GM10847 (cell line): ENCODE results near the gene BLOC1S4.

ENCODE experiments used
- POLR2A ChIP-seq: IDR thresholded peaks from 2 replicates; pipeline ENCODE4 v1.6.1; 2011; ENCODE audit not compliant: insufficient read length; ENCODE audit errors: extremely low read depth

Gene BLOC1S4

GRCh38 chr4:6746721-6747293 lies 30.8 kb downstream of the BLOC1S4 start:
- TF ChIP-seq POLR2A = no peak

GRCh38 chr4:6747294-6748051 lies 31.5 kb downstream of the BLOC1S4 start:
- no peak for TF ChIP-seq POLR2A

- TF ChIP-seq POLR2A = no peak
Measured at GRCh38 chr4:6748286-6748685, 32.3 kb downstream of the BLOC1S4 start.

- TF ChIP-seq POLR2A = no peak
Measured at GRCh38 chr4:6749340-6750171, 33.6 kb downstream of the BLOC1S4 start.

- TF ChIP-seq POLR2A = no peak
Measured at GRCh38 chr4:6750286-6751221, 34.6 kb downstream of the BLOC1S4 start.

- no peak for TF ChIP-seq POLR2A
Measured at GRCh38 chr4:6751611-6752485, 35.9 kb downstream of the BLOC1S4 start.

- no peak for TF ChIP-seq POLR2A
Measured at GRCh38 chr4:6752486-6752829, 36.5 kb downstream of the BLOC1S4 start.

GRCh38 chr4:6753103-6753560 lies 37.2 kb downstream of the BLOC1S4 start:
- no peak for TF ChIP-seq POLR2A

- TF ChIP-seq POLR2A = no peak
Measured at GRCh38 chr4:6753891-6754290, 37.9 kb downstream of the BLOC1S4 start.

GRCh38 chr4:6754481-6755087 lies 38.6 kb downstream of the BLOC1S4 start:
- TF ChIP-seq POLR2A = no peak

- no peak for TF ChIP-seq POLR2A
Measured at GRCh38 chr4:6755088-6755753, 39.2 kb downstream of the BLOC1S4 start.

GRCh38 chr4:6758728-6759127 lies 42.8 kb downstream of the BLOC1S4 start:
- no peak for TF ChIP-seq POLR2A

GRCh38 chr4:6760865-6761264 lies 44.9 kb downstream of the BLOC1S4 start:
- no peak for TF ChIP-seq POLR2A
